SK-N-SH (cell line): Measurements from ENCODE around the gene COL1A2. TPM values are rescaled to one million over a fixed set of nuclear protein-coding genes. Genes with fewer than 3 reads are reported as not detected.

ENCODE experiments used
- CTCF ChIA-PET: fragments of 300-600, 350-600 bp; formaldehyde crosslinking; extraction: SDS; loops from one replicate; lab custom pipeline; 2021; lab: Yijun Ruan, JAX
- POLR2A ChIA-PET: fragments of 350-600 bp; sonication (Branson Sonifier 250); formaldehyde crosslinking; extraction: SDS; loops from one replicate; lab custom pipeline; 2020; ENCODE audit warnings: antibody characterized with exemption, inconsistent platforms; lab: Yijun Ruan, JAX
- DNase-seq: peaks from one replicate; pipeline ENCODE4 v3.0.0; 2012
- H2AFZ ChIP-seq: fragments of 200-600 bp; sonication (generic); 2 replicates; pipeline ENCODE4 v1.8.1; 2016; ENCODE audit warnings: antibody characterized with exemption, mild to moderate bottlenecking, low read depth
- H3F3A ChIP-seq: fragments of 200-600 bp; sonication (generic); replicated peaks from 2 replicates; pipeline ENCODE3; 2016; ENCODE audit warnings: antibody characterized with exemption, mild to moderate bottlenecking; ENCODE audit not compliant: insufficient read depth
- H3K27ac ChIP-seq, 2 experiments: fragments of 200-500 bp in 1 of 2; fragments of 200-600 bp in 1 of 2; sonication (Bioruptor generic) in 1 of 2; sonication (generic), shearing (Covaris generic) in 1 of 2; 2 replicates each; pipeline versions ENCODE4 v1.5.1 to v1.6.1; 2014 to 2016; ENCODE audit warnings: low read depth in 2 of 2, inconsistent platforms in 1 of 2, low read length in 1 of 2, mild to moderate bottlenecking in 1 of 2, mixed read lengths in 1 of 2
- H3K27me3 ChIP-seq: fragments of 200-600 bp; sonication (generic), shearing (Covaris generic); 2 replicates; pipeline ENCODE4 v1.6.1; 2016; ENCODE audit warnings: mixed run types; ENCODE audit not compliant: insufficient read depth
- H3K36me3 ChIP-seq, 2 experiments: fragments of 200-500 bp in 1 of 2; fragments of 200-600 bp in 1 of 2; sonication (Bioruptor generic) in 1 of 2; sonication (generic) in 1 of 2; replicated peaks in 1 of 2; 2 replicates each; pipeline versions ENCODE3 to v1.5.1; 2014 to 2016; ENCODE audit warnings: low read length in 1 of 2, mild to moderate bottlenecking in 1 of 2; ENCODE audit not compliant: insufficient read depth in 2 of 2, control insufficient read depth in 1 of 2
- H3K4me1 ChIP-seq, 2 experiments: fragments of 200-500 bp in 1 of 2; fragments of 200-600 bp in 1 of 2; sonication (Bioruptor generic) in 1 of 2; sonication (generic), shearing (Covaris generic) in 1 of 2; 2 replicates each; pipeline versions ENCODE4 v1.5.1 to v1.6.1; 2014 to 2016; ENCODE audit warnings: low read depth in 1 of 2, low read length in 1 of 2, mixed run types in 1 of 2; ENCODE audit not compliant: insufficient read depth in 2 of 2, control insufficient read depth in 1 of 2
- H3K4me2 ChIP-seq: fragments of 200-600 bp; sonication (generic), shearing (Covaris generic); 2 replicates; pipeline ENCODE4 v1.6.1; 2017; ENCODE audit warnings: mixed run types
- H3K4me3 ChIP-seq, 2 experiments: fragments of 200-500 bp in 1 of 2; fragments of 200-600 bp in 1 of 2; sonication (Bioruptor generic) in 1 of 2; sonication (generic), shearing (Covaris generic) in 1 of 2; 2 replicates each; pipeline versions ENCODE4 v1.5.1 to v1.8.1; 2014 to 2016; ENCODE audit warnings: low read depth in 2 of 2, inconsistent platforms in 1 of 2, low read length in 1 of 2, mild to moderate bottlenecking in 1 of 2, mixed read lengths in 1 of 2, moderate library complexity in 1 of 2
- H3K79me2 ChIP-seq: fragments of 200-600 bp; sonication (generic); 2 replicates; pipeline ENCODE4 v1.8.1; 2017; ENCODE audit warnings: mild to moderate bottlenecking; ENCODE audit not compliant: insufficient read depth
- H3K9ac ChIP-seq: fragments of 200-600 bp; sonication (generic); 2 replicates; pipeline ENCODE4 v1.6.1; 2017; ENCODE audit warnings: mixed run types
- H3K9me2 ChIP-seq: fragments of 200-600 bp; sonication (generic); 2 replicates; pipeline ENCODE4 v1.6.1; 2017; ENCODE audit warnings: mixed run types
- H3K9me3 ChIP-seq: fragments of 200-600 bp; sonication (generic); 2 replicates; pipeline ENCODE4 v1.6.1; 2017; ENCODE audit warnings: mixed run types, mild to moderate bottlenecking, moderate library complexity
- H4K20me1 ChIP-seq: fragments of 200-600 bp; sonication (generic); 2 replicates; pipeline ENCODE4 v1.6.1; 2017; ENCODE audit warnings: mild to moderate bottlenecking, mixed run types; ENCODE audit not compliant: insufficient read depth
- CHD2 ChIP-seq: fragments of 150-350 bp; IDR thresholded peaks from 2 replicates; pipeline ENCODE4 v1.6.1; 2018; ENCODE audit warnings: low read length; ENCODE audit not compliant: partially characterized antibody
- CTCF ChIP-seq: fragments of 200-600 bp; sonication (generic); IDR thresholded peaks from 2 replicates; pipeline ENCODE4 v1.6.1; 2017; ENCODE audit warnings: antibody characterized with exemption, mild to moderate bottlenecking, moderate library complexity
- EP300 ChIP-seq, 2 experiments: IDR thresholded peaks; 2 replicates each; pipeline versions ENCODE4 v1.4.0 to v1.6.1; 2012; ENCODE audit warnings: borderline replicate concordance in 1 of 2, low read depth in 1 of 2, low read length in 1 of 2
- FOXJ3 ChIP-seq: sonication (generic); formaldehyde crosslinking; IDR thresholded peaks from 2 replicates; pipeline ENCODE4 v1.5.1; 2020; ENCODE audit warnings: mild to moderate bottlenecking, missing genetic modification reagents
- FOXM1 ChIP-seq: IDR thresholded peaks from 2 replicates; pipeline ENCODE4 v1.4.0; 2012; ENCODE audit warnings: low read depth, mild to moderate bottlenecking
- GABPA ChIP-seq: IDR thresholded peaks from 2 replicates; pipeline ENCODE4 v1.4.0; 2012; ENCODE audit warnings: low read depth, mild to moderate bottlenecking
- GATA2 ChIP-seq: sonication (generic); formaldehyde crosslinking; IDR thresholded peaks from 2 replicates; pipeline ENCODE4 v1.5.0; 2020; ENCODE audit warnings: mild to moderate bottlenecking, missing genetic modification reagents
- IRF3 ChIP-seq: fragments of 150-350 bp; IDR thresholded peaks from 2 replicates; pipeline ENCODE4 v1.6.1; 2016; ENCODE audit warnings: mild to moderate bottlenecking, low read depth, low read length
- JUND ChIP-seq: IDR thresholded peaks from 2 replicates; pipeline ENCODE4 v1.4.0; 2012
- MAX ChIP-seq: IDR thresholded peaks from 2 replicates; pipeline ENCODE4 v1.4.0; 2012; ENCODE audit warnings: low read depth
- MEF2A ChIP-seq: IDR thresholded peaks from 2 replicates; pipeline ENCODE4 v1.4.0; 2012; ENCODE audit warnings: low read depth, borderline replicate concordance
- NFIC ChIP-seq: IDR thresholded peaks from 2 replicates; pipeline ENCODE4 v1.4.0; 2012; ENCODE audit warnings: borderline replicate concordance
- NRF1 ChIP-seq: IDR thresholded peaks from 2 replicates; pipeline ENCODE4 v1.6.1; 2012; ENCODE audit warnings: low read depth, mild to moderate bottlenecking, low read length
- POLR2AphosphoS5 ChIP-seq: IDR thresholded peaks from 2 replicates; pipeline ENCODE4 v1.6.1; 2012; ENCODE audit warnings: low read depth, low read length
- RAD21 ChIP-seq: IDR thresholded peaks from 2 replicates; pipeline ENCODE4 v1.6.1; 2012; ENCODE audit warnings: mild to moderate bottlenecking, low read length
- RXRA ChIP-seq: IDR thresholded peaks from 2 replicates; pipeline ENCODE4 v1.4.0; 2012; ENCODE audit warnings: low read depth, mild to moderate bottlenecking, borderline replicate concordance
- SIN3A ChIP-seq: IDR thresholded peaks from 2 replicates; pipeline ENCODE4 v1.6.1; 2012; ENCODE audit warnings: low read depth, mild to moderate bottlenecking, low read length, moderate library complexity, borderline replicate concordance
- SMC3 ChIP-seq: IDR thresholded peaks from 2 replicates; pipeline ENCODE4 v1.6.1; 2012; ENCODE audit warnings: low read depth, low read length, improper control_type of control experiment
- TAF1 ChIP-seq: IDR thresholded peaks from 2 replicates; pipeline ENCODE4 v1.6.1; 2012; ENCODE audit warnings: low read depth, mild to moderate bottlenecking, low read length, moderate library complexity, borderline replicate concordance
- USF1 ChIP-seq: IDR thresholded peaks from 2 replicates; pipeline ENCODE4 v1.4.0; 2012; ENCODE audit warnings: low read depth, borderline replicate concordance
- USF2 ChIP-seq: fragments of 150-350 bp; IDR thresholded peaks from 2 replicates; pipeline ENCODE4 v1.6.1; 2017; ENCODE audit warnings: antibody characterized with exemption, low read length, low read depth, borderline replicate concordance
- YY1 ChIP-seq: IDR thresholded peaks from 2 replicates; pipeline ENCODE4 v1.4.0; 2012; ENCODE audit warnings: low read depth, mild to moderate bottlenecking
- ZBTB33 ChIP-seq: IDR thresholded peaks from 2 replicates; pipeline ENCODE4 v1.4.0; 2012; ENCODE audit warnings: low read depth, borderline replicate concordance
- WGBS: methylation state at CpG from one replicate; pipeline ENCODE4 v1.1.6; 2017; ENCODE audit warnings: low lambda C conversion rate; 5-methylcytosine and 5-hydroxymethylcytosine counted together
- polyA plus RNA-seq, 3 experiments: library from polyadenylated mRNA; depleted of rRNA; stranded (reverse); fragments of >200 nt; gene quantifications; 2 replicates each; pipeline ENCODE4 v1.2.3, GENCODE V29; 2012
- TF ChIP-seq, protein P1 (sequence below): IDR thresholded peaks from 2 replicates; pipeline ENCODE4; 2012

Gene COL1A2
- polyA plus RNA-seq, 1 of the 3 experiments (the other 2 are of a cell fraction) = 11.4 TPM

- Histone ChIP-seq H3K4me1 (peaks cover 5 to 36% of the 10 kb centered on the region in 2 experiments), H3K27me3 (no peaks in the 10 kb centered on the region), H3K27ac (peak overlapping the region; percentile 50 to 76; a peak in 3 of 4 replicates), H2AFZ (peak overlapping the region; percentile 78), H3K9me2 (no peaks in the 10 kb centered on the region), H3K36me3 (no peaks in the 10 kb centered on the region), H3K4me3 (no peak overlapping the region; a peak in 1 of 4 replicates), H4K20me1 (no peaks in the 10 kb centered on the region), H3F3A (peaks cover 28% of the 10 kb centered on the region), H3K9ac (peak overlapping the region; percentile 43), H3K79me2 (no peaks in the 10 kb centered on the region), H3K9me3 (no peaks in the 10 kb centered on the region; the same call in 1 of the 2 replicates), H3K4me2 (peak overlapping the region; percentile 18; the same call in 1 of the 2 replicates)
- ChIA-PET CTCF (interaction anchor here (0.5 to 3.3 kb wide), 22 partner anchors 8 to 774 kb away, joined by 3 to 67 read pairs (median 4); no protein-coding TSS in a partner anchor), POLR2A (no interaction called here)
- DNase-seq = peak; percentile 76
- WGBS = 62% methylated on average over 14 of the region's 14 CpGs
- TF ChIP-seq MAX (0 out of 2 replicates have a peak, but pooled peaks have one; percentile 28), MEF2A (no peak), NFIC (peak; percentile 48; the same call in 1 of the 2 replicates), ZBTB33 (no peak), CHD2 (no peak), CTCF (peak; percentile 98), FOXM1 (0 out of 2 replicates have a peak, but pooled peaks have one; percentile 35), GATA2 (no peak), RXRA (peak; percentile 57; the same call in 1 of the 2 replicates), RAD21 (peak; percentile 94), SIN3A (no peak), IRF3 (no peak), NRF1 (no peak), JUND (no peak), GABPA (no peak), POLR2AphosphoS5 (0 out of 2 replicates have a peak, but pooled peaks have one; percentile 28), USF2 (no peak), TAF1 (peak; percentile 44; the same call in 1 of the 2 replicates), USF1 (no peak), EP300 (IDR thresholded peaks at IDR 0.05; ENCODE audit: borderline replicate concordance in 1 of 2, low read depth in 1 of 2, low read length in 1 of 2) (no peak), YY1 (no peak), SMC3 (peak; percentile 98), FOXJ3 (CRISPR knock-in tag) (no peak)
- TF ChIP-seq, protein P1, sequence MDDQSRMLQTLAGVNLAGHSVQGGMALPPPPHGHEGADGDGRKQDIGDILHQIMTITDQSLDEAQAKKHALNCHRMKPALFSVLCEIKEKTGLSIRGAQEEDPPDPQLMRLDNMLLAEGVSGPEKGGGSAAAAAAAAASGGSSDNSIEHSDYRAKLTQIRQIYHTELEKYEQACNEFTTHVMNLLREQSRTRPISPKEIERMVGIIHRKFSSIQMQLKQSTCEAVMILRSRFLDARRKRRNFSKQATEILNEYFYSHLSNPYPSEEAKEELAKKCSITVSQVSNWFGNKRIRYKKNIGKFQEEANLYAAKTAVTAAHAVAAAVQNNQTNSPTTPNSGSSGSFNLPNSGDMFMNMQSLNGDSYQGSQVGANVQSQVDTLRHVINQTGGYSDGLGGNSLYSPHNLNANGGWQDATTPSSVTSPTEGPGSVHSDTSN = no peak
These were observed 694 bp downstream of the COL1A2 start for GRCh38 chr7:94395141-94396036.
